ENCODE data around the gene CLRN3. TPM values are rescaled to one million over a fixed set of nuclear protein-coding genes. Genes with fewer than 3 reads are reported as not detected.

Gene CLRN3
- total and polyA plus RNA-seq, 2 of the 8 experiments (the other 6 are each of a cell fraction or from before 2014, with no cell fraction given): not detected

- Histone ChIP-seq H2AK5ac (ENCODE audit: low read depth, low read length) (no peak overlapping the region), H2BK12ac (ENCODE audit: low read depth, low read length) (no peak overlapping the region), H3K27ac (ENCODE audit: low read depth, low read length) (no peak overlapping the region), H3K4ac (replicated peaks; ENCODE audit: insufficient read length, low read depth, low read length) (no peak overlapping the region), H3K79me2 (ENCODE audit: control insufficient read depth in 1 of 2, insufficient read depth in 2 of 2, low read length in 2 of 2) (no peaks in the 10 kb centered on the region), H2BK120ac (replicated peaks; ENCODE audit: low read depth, low read length) (no peak overlapping the region), H3K79me1 (ENCODE audit: low read depth, low read length) (no peaks in the 10 kb centered on the region), H3K23me2 (ENCODE audit: low read depth, low read length) (peaks cover 3% of the 10 kb centered on the region; the same call in 1 of the 2 replicates), H3K23ac (ENCODE audit: insufficient read length) (no peak overlapping the region), H3K9me3 (ENCODE audit: insufficient read depth in 2 of 2, low read depth in 1 of 2, low read length in 1 of 2) (no peaks in the 10 kb centered on the region), H2BK5ac (ENCODE audit: low read depth, low read length) (no peak overlapping the region), H3K14ac (ENCODE audit: insufficient read length) (no peak overlapping the region), H3K9ac (replicated peaks in 1 of 4; ENCODE audit: extremely low read depth in 1 of 4, low read depth in 3 of 4, low read length in 3 of 4) (no peak overlapping the region), H3K4me3 (ENCODE audit: extremely low read depth in 1 of 4, insufficient read depth in 2 of 4, low read depth in 3 of 4, low read length in 4 of 4) (no peak overlapping the region), H4K20me1 (replicated peaks in 1 of 2; ENCODE audit: control insufficient read depth in 1 of 2, insufficient read depth in 2 of 2, low read length in 2 of 2) (peaks cover 0 to 2% of the 10 kb centered on the region in 2 experiments), H2BK20ac (ENCODE audit: low read length) (no peak overlapping the region), H3K4me2 (ENCODE audit: insufficient read depth in 1 of 2, low read depth in 2 of 2, low read length in 2 of 2) (no peak overlapping the region), H3K56ac (replicated peaks; ENCODE audit: insufficient read length, low read depth, low read length) (no peak overlapping the region), H3K4me1 (replicated peaks in 1 of 4; ENCODE audit: control insufficient read depth in 3 of 4, insufficient read depth in 4 of 4, low read length in 3 of 4) (peaks cover 0 to 3% (median 1%) of the 10 kb centered on the region in 4 experiments; a peak in 5 of 7 replicates), H3K27me3 (replicated peaks in 1 of 4; ENCODE audit: control insufficient read depth in 3 of 4, extremely low read depth in 1 of 4, insufficient read depth in 3 of 4, low read length in 3 of 4) (peaks cover 3 to 23% (median 15%) of the 10 kb centered on the region in 4 experiments), H3K36me3 (ENCODE audit: control insufficient read depth in 2 of 4, insufficient read depth in 4 of 4, low read length in 3 of 4) (no peaks in the 10 kb centered on the region), H4K5ac (ENCODE audit: insufficient read length, low read depth, low read length) (no peak overlapping the region), H3K18ac (ENCODE audit: extremely low read depth, low read length) (no peak overlapping the region), H4K91ac (replicated peaks; ENCODE audit: insufficient read length, low read length) (no peak overlapping the region), H2AFZ (ENCODE audit: low read length) (no peak overlapping the region), H4K8ac (ENCODE audit: extremely low read depth, insufficient read depth, low read length) (no peak overlapping the region), H2BK15ac (ENCODE audit: low read length) (no peak overlapping the region)
- CTCF ChIA-PET (ENCODE audit: partially characterized antibody): no interaction called here
- POLR2A ChIA-PET (ENCODE audit: partially characterized antibody): no interaction called here
- FAIRE-seq (no peak), DNase-seq (ENCODE audit: low read depth in 1 of 2, low spot score in 2 of 2) (no peak)
- 91% methylated on average over 2 of the region's 2 CpGs; no CpG with 5 or more reads in 1 of the 2 experiments for WGBS, 2 experiments (ENCODE audit: extremely low coverage in 1 of 2, insufficient coverage in 1 of 2, insufficient read length in 1 of 2, insufficient replicate concordance in 2 of 2, low coverage in 1 of 2, low lambda C conversion rate in 2 of 2, missing lambda C conversion rate in 1 of 2)
- no peak for TF ChIP-seq SP1 (IDR thresholded peaks at IDR 0.05; ENCODE audit: low read depth, low read length)
- TF ChIP-seq RXRA (IDR thresholded peaks at IDR 0.05; ENCODE audit: insufficient read depth, low read depth, low read length): no peak
- no peak for TF ChIP-seq CBX5 (IDR thresholded peaks at IDR 0.05; ENCODE audit: low read depth, low read length)
- TF ChIP-seq SP2 (IDR thresholded peaks at IDR 0.05; ENCODE audit: low read length): no peak
- no peak for TF ChIP-seq RFX5 (IDR thresholded peaks at IDR 0.05; ENCODE audit: borderline replicate concordance, low read depth, low read length)
- TF ChIP-seq SAP30 (IDR thresholded peaks at IDR 0.05; ENCODE audit: insufficient read depth, insufficient replicate concordance, low read length): no peak
- no peak for TF ChIP-seq BACH1 (IDR thresholded peaks at IDR 0.05; ENCODE audit: low read length)
These were observed 17.7 kb upstream of the CLRN3 start for GRCh38 chr10:127910464-127910770.

All from H1 (cell line).